HEK293 (cell line): ENCODE measurements around the gene MSH4.

Experiments
- CTCF ChIP-seq: fragments of 450-650 bp; formaldehyde crosslinking; IDR thresholded peaks from 2 replicates; pipeline ENCODE4 v1.5.1; 2016; ENCODE audit warnings: missing biosample characterization, missing genetic modification characterization
- ELK4 ChIP-seq: IDR thresholded peaks from 2 replicates; pipeline ENCODE4 v1.6.1; 2011; ENCODE audit warnings: mild to moderate bottlenecking, low read depth, low read length, borderline replicate concordance
- REPIN1 ChIP-seq: fragments of 450-650 bp; formaldehyde crosslinking; IDR thresholded peaks from 2 replicates; pipeline ENCODE4 v1.5.1; 2017; ENCODE audit warnings: missing biosample characterization, missing genetic modification characterization, low read depth
- SALL2 ChIP-seq: fragments of 450-650 bp; formaldehyde crosslinking; IDR thresholded peaks from 2 replicates; pipeline ENCODE4 v1.5.0; 2017; ENCODE audit warnings: missing biosample characterization, mild to moderate bottlenecking, missing genetic modification characterization, borderline replicate concordance
- SP3 ChIP-seq: fragments of 450-650 bp; formaldehyde crosslinking; IDR thresholded peaks from 2 replicates; pipeline ENCODE4 v1.5.1; 2016; ENCODE audit warnings: missing biosample characterization, missing genetic modification characterization
- ZEB2 ChIP-seq: fragments of 450-650 bp; formaldehyde crosslinking; IDR thresholded peaks from 2 replicates; pipeline ENCODE4 v1.5.1; 2016; ENCODE audit warnings: missing biosample characterization, missing genetic modification characterization
- ZNF174 ChIP-seq: fragments of 450-650 bp; formaldehyde crosslinking; IDR thresholded peaks from 2 replicates; pipeline ENCODE4 v1.5.0; 2017; ENCODE audit warnings: missing biosample characterization, mild to moderate bottlenecking, missing genetic modification characterization
- ZNF488 ChIP-seq: fragments of 450-650 bp; formaldehyde crosslinking; IDR thresholded peaks from 2 replicates; pipeline ENCODE4 v1.5.1; 2016; ENCODE audit warnings: missing biosample characterization, missing genetic modification characterization
- ZNF530 ChIP-seq: fragments of 450-650 bp; formaldehyde crosslinking; IDR thresholded peaks from 2 replicates; pipeline ENCODE4 v1.5.1; 2016; ENCODE audit warnings: low read depth, missing biosample characterization, missing genetic modification characterization

- TF ChIP-seq CTCF (no peak), ZNF488 (tag by site-specific recombination) (no peak), ELK4 (no peak), REPIN1 (tag by site-specific recombination) (no peak), ZEB2 (tag by site-specific recombination) (no peak), SP3 (tag by site-specific recombination) (no peak), ZNF530 (no peak), SALL2 (no peak), ZNF174 (tag by site-specific recombination) (no peak)
Observed at GRCh38 chr1:75953461-75953860, 156.8 kb downstream of the MSH4 start.
